Psoas muscle (tissue), 8 donors: ENCODE results near the gene ARHGAP10. TPM values are rescaled to one million over a fixed set of nuclear protein-coding genes. Genes with fewer than 3 reads are reported as not detected.

Experiments
- ATAC-seq, 4 donors: fragments of 200-7000 bp; cut with Tn5 transposase; one replicate each; pipeline ENCODE4 v1.9.1; 2020; ENCODE audit warnings: moderate library complexity in 3 of 4, mild to moderate bottlenecking in 2 of 4
- DNase-seq, 2 donors: peaks; one replicate each; pipeline ENCODE4 v3.0.0-alpha.2; 2020
- H3K27ac ChIP-seq: fragments of 200-600 bp; one replicate; pipeline ENCODE4 v1.8.0; 2022
- H3K27me3 ChIP-seq, 3 donors: fragments of 200-600 bp in 1 of 3; one replicate each; pipeline versions ENCODE4 v1.6.1 to v1.8.0; 2013 to 2022; ENCODE audit warnings: low read length in 2 of 3, mild to moderate bottlenecking in 2 of 3, moderate library complexity in 1 of 3; ENCODE audit not compliant: insufficient read depth in 3 of 3
- H3K36me3 ChIP-seq, 2 donors: fragments of 200-600 bp in 1 of 2; one replicate each; pipeline versions ENCODE4 v1.6.1 to v1.8.0; 2013 to 2022; ENCODE audit warnings: low read depth in 1 of 2, mild to moderate bottlenecking in 1 of 2, moderate library complexity in 1 of 2; ENCODE audit not compliant: insufficient read depth in 1 of 2
- H3K4me1 ChIP-seq: fragments of 200-600 bp; one replicate; pipeline ENCODE4 v1.8.0; 2022
- H3K4me3 ChIP-seq: fragments of 200-600 bp; one replicate; pipeline ENCODE4 v1.8.0; 2022; ENCODE audit warnings: mild to moderate bottlenecking
- H3K9me3 ChIP-seq: fragments of 200-600 bp; one replicate; pipeline ENCODE4 v1.8.0; 2022
- WGBS, 3 donors: extraction: QIAGEN DNeasy Blood & Tissue Kit; methylation state at CpG; one replicate each; pipeline versions ENCODE4 v1.1.6 to v1.1.7; 2013; 5-methylcytosine and 5-hydroxymethylcytosine counted together
- intact Hi-C, 2 donors: fragments of 100-400 bp; cut with DNase I; formaldehyde crosslinking; loops; one replicate each; pipeline versions ENCODE4 v1.11.0 to v1.14.2; 2022
- polyA plus RNA-seq, 3 donors: library from polyadenylated mRNA; stranded (reverse); fragments of 200-250 nt; gene quantifications; one replicate each; pipeline ENCODE4 v1.2.3, GENCODE V29; 2013
- total RNA-seq, 4 donors: library from RNA; stranded (reverse); fragmentation: NEBNext Ultra II Directional in 2 of 4; extraction: Animal tissue kit (Norgen Biotek cat#: 25700) in 2 of 4; gene quantifications; one replicate each; pipeline versions ENCODE4 v1.2.1 to v1.2.4, GENCODE V29; 2021 to 2023
- TF ChIP-seq, protein P1 (sequence below): fragments of 200-600 bp; IDR thresholded peaks from one replicate; pipeline ENCODE4 v1.8.0; 2022; ENCODE audit warnings: antibody characterized with exemption
- donor health status: healthy with polysubstance abuse.
- donor health status: DM: no; HTN: no; CAD: no; lungs with moderate emphysema.
- donor health status: Bipolar disorder and iron deficiency.
- donor health status: healthy.
- donor health status: DM: yes; HTN: yes; CAD: no.
- donor health status: DM: no; HTN: no; CAD: no.
- donor health status: DM: no; HTN: no; CAD: no.
- donor health status: DM: yes; HTN: yes; CAD: no.

Gene ARHGAP10
- total and polyA plus RNA-seq, 7 donors: 28.8 to 43.5 (median 34.0) TPM

DNA sequence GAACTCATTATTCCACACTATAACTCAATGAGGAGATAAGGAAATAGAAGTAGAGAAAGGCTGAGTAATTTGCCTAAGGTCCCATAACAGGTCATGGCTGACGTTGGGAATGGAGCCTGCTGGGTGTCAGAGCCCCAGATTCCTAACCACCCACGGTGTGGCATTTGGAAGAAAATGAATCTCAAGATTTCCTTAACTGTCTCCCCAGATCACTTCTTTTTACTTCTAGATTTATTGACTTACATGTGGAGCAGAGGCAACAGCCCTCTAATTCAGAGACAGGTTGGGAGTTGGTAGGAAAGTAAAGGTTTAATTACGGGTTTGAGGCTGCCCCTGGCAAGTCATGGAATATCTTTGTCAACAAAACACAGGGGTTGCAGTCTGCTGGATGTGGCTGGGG, 134.0 kb downstream of the ARHGAP10 start:
- TF ChIP-seq, protein P1, sequence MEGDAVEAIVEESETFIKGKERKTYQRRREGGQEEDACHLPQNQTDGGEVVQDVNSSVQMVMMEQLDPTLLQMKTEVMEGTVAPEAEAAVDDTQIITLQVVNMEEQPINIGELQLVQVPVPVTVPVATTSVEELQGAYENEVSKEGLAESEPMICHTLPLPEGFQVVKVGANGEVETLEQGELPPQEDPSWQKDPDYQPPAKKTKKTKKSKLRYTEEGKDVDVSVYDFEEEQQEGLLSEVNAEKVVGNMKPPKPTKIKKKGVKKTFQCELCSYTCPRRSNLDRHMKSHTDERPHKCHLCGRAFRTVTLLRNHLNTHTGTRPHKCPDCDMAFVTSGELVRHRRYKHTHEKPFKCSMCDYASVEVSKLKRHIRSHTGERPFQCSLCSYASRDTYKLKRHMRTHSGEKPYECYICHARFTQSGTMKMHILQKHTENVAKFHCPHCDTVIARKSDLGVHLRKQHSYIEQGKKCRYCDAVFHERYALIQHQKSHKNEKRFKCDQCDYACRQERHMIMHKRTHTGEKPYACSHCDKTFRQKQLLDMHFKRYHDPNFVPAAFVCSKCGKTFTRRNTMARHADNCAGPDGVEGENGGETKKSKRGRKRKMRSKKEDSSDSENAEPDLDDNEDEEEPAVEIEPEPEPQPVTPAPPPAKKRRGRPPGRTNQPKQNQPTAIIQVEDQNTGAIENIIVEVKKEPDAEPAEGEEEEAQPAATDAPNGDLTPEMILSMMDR: no peak
- H3K9me3 ChIP-seq: no peaks in the 10 kb centered on the region
- no peak overlapping the region for H3K4me3 ChIP-seq
- peak overlapping the region; percentile 26 for H3K27ac ChIP-seq
- peaks cover 24% of the 10 kb centered on the region for H3K4me1 ChIP-seq
- H3K36me3 ChIP-seq: peaks cover 0 to 20% of the 10 kb centered on the region in 2 donors
- ATAC-seq: no peak
- no peaks in the 10 kb centered on the region for H3K27me3 ChIP-seq
- intact Hi-C loops: loop anchor here (2.0 to 5.0 kb wide), 2 partner anchors 157 to 349 kb away; no protein-coding TSS in a partner anchor
- WGBS, 3 donors: 57 to 69% (median 58%) methylated on average over 3 of the region's 3 CpGs
- no peak for DNase-seq

- Histone ChIP-seq H3K36me3 (peaks cover 0 to 20% of the 10 kb centered on the region in 2 donors), H3K9me3 (no peaks in the 10 kb centered on the region), H3K27ac (peak overlapping the region; percentile 26), H3K4me1 (peaks cover 24% of the 10 kb centered on the region), H3K4me3 (no peak overlapping the region), H3K27me3 (no peaks in the 10 kb centered on the region)
- intact Hi-C loops: loop anchor here (1.0 to 5.0 kb wide), 3 partner anchors 158 to 349 kb away; no protein-coding TSS in a partner anchor
- DNase-seq (peak; percentile 89 to 95), ATAC-seq (peak; percentile 91 to 93 (median 92))
- WGBS, 3 donors: 39 to 41% (median 41%) methylated on average over 2 of the region's 2 CpGs
- TF ChIP-seq, protein P1: peak; percentile 100
Observed at GRCh38 chr4:147866532-147867271, 134.8 kb downstream of the ARHGAP10 start.

DNA sequence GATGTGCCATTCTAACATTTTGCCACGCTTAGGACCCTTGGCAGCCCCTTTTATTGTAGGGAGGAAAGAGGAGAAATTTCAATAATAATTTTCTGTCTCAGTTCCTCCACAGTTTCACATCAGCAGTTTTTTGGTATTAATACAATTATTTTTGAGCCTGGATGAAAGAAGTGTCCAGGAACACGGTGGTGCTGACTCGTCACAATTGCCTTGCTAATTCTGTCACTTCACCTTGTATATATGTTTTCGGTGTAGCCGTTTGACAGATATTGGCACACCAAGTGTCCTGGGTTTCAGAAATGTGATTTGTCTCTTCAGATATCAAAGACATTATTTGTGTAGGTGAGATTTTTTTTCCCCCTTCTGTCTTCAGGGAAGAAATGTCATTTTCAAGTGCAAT, 142.2 kb downstream of the ARHGAP10 start:
- Histone ChIP-seq H3K27me3 (no peaks in the 10 kb centered on the region), H3K4me3 (no peak overlapping the region), H3K4me1 (no peaks in the 10 kb centered on the region), H3K27ac (no peak overlapping the region), H3K36me3 (peaks cover 4 to 50% of the 10 kb centered on the region in 2 donors), H3K9me3 (no peaks in the 10 kb centered on the region)
- TF ChIP-seq, protein P1: no peak
- intact Hi-C loops: no loop called here
- WGBS, 3 donors: 44 to 63% (median 51%) methylated on average over 5 of the region's 5 CpGs
- ATAC-seq (no peak), DNase-seq (no peak)

GRCh38 chr4:147877308-147877771, 145.5 kb downstream of the ARHGAP10 start:
- TF ChIP-seq, protein P1: no peak
- no peaks in the 10 kb centered on the region for H3K27me3 ChIP-seq
- no peak for DNase-seq
- no peaks in the 10 kb centered on the region for H3K9me3 ChIP-seq
- no peaks in the 10 kb centered on the region for H3K4me1 ChIP-seq
- no peak for ATAC-seq
- intact Hi-C loops: no loop called here
- no peak overlapping the region for H3K4me3 ChIP-seq
- peaks cover 4 to 72% of the 10 kb centered on the region in 2 donors for H3K36me3 ChIP-seq
- no peak overlapping the region for H3K27ac ChIP-seq
